Tongue (tissue), 2 donors: ENCODE data around the gene COL9A1. TPM values are rescaled to one million over a fixed set of nuclear protein-coding genes. Genes with fewer than 3 reads are reported as not detected.
"Not testable (repeated sequence)": the region's sequence is repeated elsewhere in the genome, so short reads cannot be mapped to it uniquely, and the experiment has no call there.

Source experiments
- DNase-seq: peaks from one replicate; pipeline ENCODE4 v3.0.0-alpha.2; 2015
- total RNA-seq: library from RNA; depleted of rRNA; stranded (reverse); fragments of >200 nt; gene quantifications from one replicate; pipeline ENCODE4 v1.2.3, GENCODE V29; 2014

The COL9A1 gene
- total RNA-seq, result 4.2 TPM

- DNase-seq, result peak; percentile 41
Observed at GRCh38 chr6:70303034-70303525, at the start of gene COL9A1. COL9A1 (minus strand) TSS chr6:70303084; CDS start chr6:70302924, 160 bp downstream.

DNA sequence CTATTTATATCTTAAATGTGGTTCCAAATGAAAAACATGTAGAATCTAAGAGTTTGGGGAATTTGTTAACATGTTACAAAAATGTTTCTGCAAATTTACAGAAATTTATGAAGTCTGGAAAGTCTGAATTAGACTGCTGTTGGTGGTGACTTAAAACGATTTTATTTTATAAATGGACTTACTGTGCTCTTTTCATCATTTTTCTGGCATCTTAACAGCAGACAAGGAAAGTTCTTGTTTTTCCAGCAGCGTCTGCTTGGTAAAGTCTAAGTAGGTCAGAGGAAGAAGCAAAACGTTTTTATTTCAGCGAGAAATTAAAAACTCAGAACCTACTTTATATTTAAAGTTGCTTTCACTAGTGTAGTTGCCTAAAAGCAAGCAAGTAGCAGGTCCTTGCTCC lies 48.6 kb upstream of the COL9A1 start:
- peak; percentile 39 for DNase-seq

DNA sequence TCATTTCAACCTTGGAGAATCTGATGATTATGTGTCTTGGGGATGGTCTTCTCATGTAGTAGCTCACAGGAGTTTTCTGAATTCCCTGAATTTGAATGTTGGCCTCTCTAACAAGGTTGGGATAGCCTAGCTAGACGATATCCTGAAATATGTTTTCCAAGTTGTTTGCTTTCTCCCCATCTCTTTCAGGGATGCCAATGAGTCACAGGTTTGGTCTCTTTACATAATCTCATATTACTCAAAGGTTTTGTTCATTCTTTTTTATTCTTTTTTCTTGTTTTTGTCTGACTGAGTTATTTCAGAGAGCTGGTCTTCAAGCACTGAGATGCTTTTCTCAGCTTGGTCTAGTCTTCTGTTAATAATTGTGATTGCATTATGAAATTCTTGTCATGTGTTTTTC lies 42.7 kb upstream of the COL9A1 start:
- DNase-seq, result no peak

DNA sequence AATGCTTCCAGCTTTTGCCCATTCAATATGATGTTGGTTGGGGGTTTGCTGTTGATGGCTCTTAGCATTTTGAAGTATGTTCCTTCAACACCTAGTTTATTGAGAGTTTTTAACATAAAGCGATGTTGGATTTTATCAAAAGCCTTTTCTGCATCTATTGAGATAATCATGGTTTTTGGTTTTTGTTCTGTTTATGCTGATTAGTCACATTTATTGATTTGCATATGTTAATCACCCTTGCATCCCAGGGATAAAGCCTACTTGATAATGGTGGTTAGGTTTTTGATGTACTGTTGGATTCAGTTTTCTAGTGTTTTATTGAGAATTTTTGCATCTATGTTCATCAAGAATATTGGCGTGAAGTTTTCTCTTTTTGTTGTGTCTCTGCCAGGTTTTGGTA lies 40.4 kb upstream of the COL9A1 start:
- DNase-seq, result no peak

DNA sequence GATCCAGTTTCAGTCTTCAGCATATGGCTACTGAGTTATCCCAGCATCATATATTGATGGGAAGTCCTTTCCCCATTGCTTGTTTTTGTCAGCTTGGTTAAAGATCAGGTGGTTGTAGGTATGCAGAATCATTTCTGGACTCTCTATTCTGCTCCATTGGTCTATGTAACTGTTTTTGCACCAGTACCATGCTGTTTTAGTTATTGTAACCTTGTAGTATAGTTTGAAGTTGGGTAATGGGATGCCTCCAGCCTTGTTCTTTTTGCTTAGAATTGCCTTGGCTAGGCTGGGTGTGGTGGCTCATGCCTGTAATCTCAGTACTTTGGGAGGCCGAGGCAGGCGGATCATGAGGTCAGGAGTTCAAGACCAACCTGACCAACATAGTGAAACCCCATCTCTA lies 36.9 kb upstream of the COL9A1 start:
- not testable (repeated sequence) for DNase-seq

GRCh38 chr6:70338775-70339174 lies 35.9 kb upstream of the COL9A1 start:
- DNase-seq, result no peak

GRCh38 chr6:70337743-70338105 lies 34.8 kb upstream of the COL9A1 start:
- no peak for DNase-seq

DNA sequence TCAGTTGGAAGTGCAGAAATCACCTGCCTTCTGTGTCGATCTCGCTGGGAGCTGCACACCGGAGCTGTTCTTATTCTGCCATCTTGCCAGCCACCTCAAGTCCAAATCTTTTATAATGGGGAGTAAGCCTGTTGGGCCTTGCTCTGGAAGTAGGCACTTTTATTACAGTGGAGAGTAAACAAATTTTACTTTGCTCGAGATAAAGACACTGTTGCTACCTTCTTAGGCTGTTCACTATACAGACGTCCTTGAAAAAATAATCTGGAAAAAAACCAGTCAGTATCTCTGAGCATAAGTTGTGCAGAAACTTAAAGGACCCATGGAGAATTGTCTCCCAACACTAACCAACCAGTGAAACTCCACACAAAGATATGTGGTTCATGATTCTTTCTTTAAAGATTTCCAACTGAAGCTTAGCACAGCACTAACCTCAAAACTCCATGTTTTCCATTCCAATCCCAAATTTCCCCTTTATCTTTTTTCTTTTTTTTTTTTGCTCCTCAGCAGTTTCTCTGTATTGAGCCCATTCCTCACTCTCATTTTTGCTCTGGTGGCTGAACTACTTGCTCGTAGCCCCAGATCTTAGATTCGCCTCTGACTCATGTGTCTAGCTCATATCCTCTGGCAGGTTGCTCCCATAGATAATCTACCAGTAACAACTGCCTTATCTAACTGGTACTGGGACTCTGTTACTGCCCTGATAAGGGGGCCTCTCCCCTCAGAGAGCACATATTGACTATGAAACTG lies 34.3 kb upstream of the COL9A1 start:
- DNase-seq, result no peak

- no peak for DNase-seq
Observed at GRCh38 chr6:70327036-70327435, 24.2 kb upstream of the COL9A1 start.

GRCh38 chr6:70325009-70325408 lies 22.1 kb upstream of the COL9A1 start:
- no peak for DNase-seq

- not testable (repeated sequence) for DNase-seq
Observed at GRCh38 chr6:70317799-70318198, 14.9 kb upstream of the COL9A1 start.

DNA sequence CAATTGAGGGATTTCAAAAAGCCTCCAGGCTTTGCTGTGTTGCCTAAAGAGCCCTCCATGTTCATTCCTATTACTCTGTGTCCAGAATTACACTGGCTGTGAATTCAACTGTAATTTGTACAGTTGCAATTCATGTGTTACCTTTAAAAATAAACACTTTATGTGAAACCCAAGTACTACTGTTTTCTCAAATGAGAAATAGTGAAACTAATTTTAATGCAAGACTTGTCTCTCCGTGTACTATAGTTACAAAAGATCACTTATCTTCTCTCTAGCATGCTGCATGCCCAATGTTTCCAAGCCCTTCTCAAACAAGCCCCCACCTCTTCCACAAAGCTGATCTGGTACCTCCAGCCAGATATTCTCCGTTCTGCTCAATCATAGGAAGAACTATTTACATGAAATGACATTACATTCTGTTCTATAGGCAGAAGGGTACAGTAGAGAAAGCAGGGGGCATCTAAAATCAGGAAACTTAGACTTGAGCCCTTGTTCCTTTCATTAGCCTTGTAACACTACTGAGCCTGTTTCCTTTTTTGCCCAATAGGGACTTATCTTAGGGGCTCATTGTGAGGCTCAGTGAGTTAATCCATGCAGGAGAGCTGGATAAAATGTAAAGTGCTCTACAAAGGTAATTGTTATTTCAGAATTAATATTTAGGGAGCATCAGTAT lies 12.3 kb upstream of the COL9A1 start:
- no peak for DNase-seq

GRCh38 chr6:70314296-70314695 lies 11.4 kb upstream of the COL9A1 start:
- DNase-seq, result peak; percentile 71

DNA sequence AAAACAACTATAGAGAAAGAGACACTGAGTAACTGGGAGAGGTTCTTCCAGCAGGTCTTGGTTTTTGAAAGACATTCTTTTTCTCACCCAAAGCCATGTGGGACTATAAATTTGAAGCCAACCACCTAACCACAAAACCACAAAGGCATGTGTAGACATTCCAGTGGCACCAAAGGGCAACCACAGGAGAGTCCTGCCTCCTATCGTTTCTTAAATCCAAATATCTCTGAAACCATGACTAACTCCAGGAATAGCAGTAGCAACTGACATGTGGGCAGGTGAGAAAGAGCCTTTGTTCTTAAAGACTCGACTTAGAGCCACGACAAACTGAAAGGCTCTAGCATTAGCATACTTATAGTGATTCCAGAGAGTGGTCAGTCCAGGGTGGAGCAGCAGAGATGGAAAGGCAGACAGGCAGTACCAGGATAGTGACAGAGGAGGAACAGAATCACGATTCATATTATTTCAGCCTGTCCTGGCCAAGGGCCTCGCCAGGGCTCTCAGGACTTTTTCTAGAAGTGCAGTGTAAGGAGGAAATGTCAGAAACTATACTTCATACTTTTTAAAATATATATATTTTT lies 9.4 kb upstream of the COL9A1 start:
- peak; percentile 29 for DNase-seq

- DNase-seq, result peak; percentile 77
Observed at GRCh38 chr6:70310063-70310694, 7.3 kb upstream of the COL9A1 start.

DNA sequence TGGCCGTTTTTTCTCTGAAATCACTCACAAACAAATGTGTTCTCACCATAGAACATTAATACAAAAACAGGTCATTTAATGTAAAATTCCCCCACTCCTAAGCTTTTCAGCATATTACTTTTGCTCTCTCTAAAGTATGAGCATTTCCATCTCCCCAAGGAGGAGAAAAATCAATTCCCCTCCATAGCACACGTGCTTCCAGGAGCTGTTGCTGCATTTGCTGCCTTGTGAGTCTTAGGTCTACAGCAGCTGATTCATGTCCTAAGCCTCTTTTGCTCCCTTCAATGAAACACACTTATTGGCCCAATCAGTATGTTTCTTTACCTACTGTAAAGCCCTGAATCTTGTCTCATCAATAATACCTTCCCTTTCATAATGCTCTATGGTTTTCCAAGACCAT lies 6.4 kb upstream of the COL9A1 start:
- DNase-seq, result no peak

GRCh38 chr6:70308142-70308541 lies 5.3 kb upstream of the COL9A1 start:
- DNase-seq, result not testable (repeated sequence)

GRCh38 chr6:70307008-70307407 lies 4.1 kb upstream of the COL9A1 start:
- DNase-seq, result no peak

GRCh38 chr6:70304616-70305015 lies 1.7 kb upstream of the COL9A1 start:
- no peak for DNase-seq

DNA sequence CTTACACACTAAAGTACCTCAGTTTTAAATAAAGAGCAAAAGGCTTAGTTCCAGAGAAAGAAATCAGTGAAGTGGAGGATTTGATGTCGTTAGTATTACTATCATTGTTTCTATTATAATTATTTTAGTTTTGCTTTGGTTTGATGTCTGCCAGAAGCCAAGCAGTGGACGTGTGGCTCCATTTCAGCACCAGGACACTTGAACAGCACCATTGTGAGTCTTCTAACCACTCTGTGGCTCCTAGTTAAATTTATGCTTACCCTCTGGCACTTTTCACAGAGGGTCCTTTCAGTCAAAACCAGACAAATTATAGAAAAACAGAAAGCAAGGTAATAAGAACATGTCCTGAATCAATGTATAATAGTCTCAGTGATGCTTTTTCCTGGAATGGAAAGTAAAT lies 3.4 kb downstream of the COL9A1 start:
- peak; percentile 56 for DNase-seq

- no peak for DNase-seq
Observed at GRCh38 chr6:70298068-70298467, 4.8 kb downstream of the COL9A1 start.

DNA sequence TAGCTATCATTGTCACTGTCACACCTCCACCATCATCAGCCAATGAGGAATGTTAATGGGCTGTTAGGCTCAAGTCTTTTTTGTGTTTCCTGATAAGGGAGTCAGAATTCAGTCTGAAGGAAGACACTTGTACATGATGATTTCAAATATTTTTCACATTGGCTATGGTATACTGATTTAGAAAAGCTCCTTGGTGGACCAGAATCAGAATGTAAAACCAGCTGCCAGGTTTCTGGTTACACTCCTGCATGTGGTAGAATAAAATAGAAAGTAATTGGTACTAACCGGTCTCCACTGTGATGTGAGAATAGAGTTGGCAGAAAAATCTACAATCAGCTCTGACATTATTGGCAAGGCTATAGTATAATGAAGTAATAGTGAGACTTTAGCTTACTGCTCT lies 10.7 kb downstream of the COL9A1 start:
- no peak for DNase-seq

DNA sequence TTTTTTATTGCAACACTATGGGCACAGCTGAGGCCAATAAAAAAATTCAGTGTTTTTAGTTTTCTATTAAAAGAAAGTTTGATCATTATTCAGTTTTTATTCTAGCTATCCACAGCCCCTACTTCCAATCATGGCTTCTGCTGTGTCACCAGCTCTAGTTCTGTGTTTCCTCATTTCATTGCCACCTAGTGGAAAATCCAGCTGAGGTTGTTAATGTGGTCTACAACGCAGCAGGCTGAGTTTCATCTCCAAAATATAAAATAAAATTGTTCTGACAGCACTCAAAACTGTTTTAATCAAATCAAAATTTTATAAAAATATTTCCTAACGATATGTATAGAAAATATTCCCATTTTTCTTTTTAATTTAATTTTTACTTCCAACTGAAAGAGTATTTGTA lies 13.6 kb downstream of the COL9A1 start:
- no peak for DNase-seq
